IMR-90 (cell line): Measurements from ENCODE around the gene KDM6A. TPM values are rescaled to one million over a fixed set of nuclear protein-coding genes. Genes with fewer than 3 reads are reported as not detected.

ENCODE experiments used
- ATAC-seq: fragments of 200-7000 bp; cut with Tn5 transposase; 2 replicates; pipeline ENCODE4 v1.9.1; 2020; ENCODE audit warnings: low read depth, mild to moderate bottlenecking, moderate library complexity
- BruUV-seq: library from RNA; stranded (reverse); fragments of 400-500 nt; replicated peaks from 2 replicates; lab custom pipeline; 2021; lab: Mats Ljungman, UMichigan
- CTCF ChIA-PET: fragments of 300-600 bp; formaldehyde crosslinking; extraction: SDS; loops from one replicate; lab custom pipeline; 2021; ENCODE audit warnings: antibody characterized with exemption; lab: Yijun Ruan, JAX
- POLR2A ChIA-PET: fragments of 300-600 bp; sonication (Branson Sonifier 250); formaldehyde crosslinking; loops from one replicate; lab custom pipeline; 2022; ENCODE audit warnings: antibody characterized with exemption; ENCODE audit not compliant: unreplicated experiment; lab: Charles Lee
- DNase-seq: peaks from one replicate; pipeline ENCODE4 v3.0.0; 2013
- H2AFZ ChIP-seq: replicated peaks from 2 replicates; pipeline ENCODE3; 2013; ENCODE audit warnings: low read length, mild to moderate bottlenecking; ENCODE audit not compliant: poor library complexity
- H2AK5ac ChIP-seq: 2 replicates; pipeline ENCODE4 v1.6.1; 2013; ENCODE audit warnings: low read depth, low read length, inconsistent platforms
- H2AK9ac ChIP-seq: replicated peaks from 2 replicates; pipeline ENCODE3; 2013; ENCODE audit warnings: mild to moderate bottlenecking, low read depth, low read length, moderate library complexity; ENCODE audit not compliant: poor library complexity
- H2BK120ac ChIP-seq: 2 replicates; pipeline ENCODE4 v1.6.1; 2013; ENCODE audit warnings: low read depth, low read length, inconsistent platforms
- H2BK15ac ChIP-seq: 3 replicates; pipeline ENCODE4 v1.6.1; 2013; ENCODE audit warnings: low read depth, low read length, inconsistent platforms
- H2BK20ac ChIP-seq: 2 replicates; pipeline ENCODE4 v1.6.1; 2013; ENCODE audit warnings: low read depth, mild to moderate bottlenecking, inconsistent platforms, low read length, moderate library complexity
- H2BK5ac ChIP-seq: 2 replicates; pipeline ENCODE4 v1.6.1; 2013; ENCODE audit warnings: mild to moderate bottlenecking, low read depth, low read length, inconsistent platforms; ENCODE audit not compliant: poor library complexity, severe bottlenecking
- H3K14ac ChIP-seq: replicated peaks from 2 replicates; pipeline ENCODE4 v1.6.1; 2013; ENCODE audit warnings: low read depth, low read length, inconsistent platforms
- H3K18ac ChIP-seq: 2 replicates; pipeline ENCODE4 v1.6.1; 2013; ENCODE audit warnings: low read depth, low read length, control low read depth
- H3K23ac ChIP-seq: 2 replicates; pipeline ENCODE4 v1.6.1; 2013; ENCODE audit warnings: low read depth, low read length, inconsistent platforms
- H3K27ac ChIP-seq: 2 replicates; pipeline ENCODE4 v1.5.1; 2013; ENCODE audit warnings: mild to moderate bottlenecking, control low read depth, low read length; ENCODE audit not compliant: insufficient read depth
- H3K27me3 ChIP-seq: 2 replicates; pipeline ENCODE4 v1.6.1; 2013; ENCODE audit warnings: low read length; ENCODE audit not compliant: control insufficient read depth, insufficient read depth
- H3K36me3 ChIP-seq: 2 replicates; pipeline ENCODE4 v1.6.1; 2013; ENCODE audit warnings: low read length, mixed read lengths; ENCODE audit not compliant: control insufficient read depth, insufficient read depth
- H3K4ac ChIP-seq: 2 replicates; pipeline ENCODE4 v1.6.1; 2013; ENCODE audit warnings: low read depth, low read length, inconsistent platforms
- H3K4me1 ChIP-seq: 2 replicates; pipeline ENCODE4 v1.6.1; 2013; ENCODE audit warnings: low read length, mixed read lengths; ENCODE audit not compliant: control insufficient read depth, insufficient read depth
- H3K4me2 ChIP-seq: 2 replicates; pipeline ENCODE4 v1.6.1; 2013; ENCODE audit warnings: low read depth, mild to moderate bottlenecking, control low read depth, low read length, moderate library complexity
- H3K4me3 ChIP-seq: 2 replicates; pipeline ENCODE4 v1.5.1; 2013; ENCODE audit warnings: low read depth, mild to moderate bottlenecking, control low read depth, low read length, moderate library complexity; ENCODE audit not compliant: insufficient read depth
- H3K56ac ChIP-seq: 2 replicates; pipeline ENCODE4 v1.6.1; 2013; ENCODE audit warnings: low read length, inconsistent platforms; ENCODE audit not compliant: insufficient read depth; ENCODE audit errors: extremely low read depth
- H3K79me1 ChIP-seq, 2 experiments: 2 replicates each; pipeline ENCODE4 v1.6.1; 2013; ENCODE audit warnings: low read length in 2 of 2, inconsistent platforms in 1 of 2, low read depth in 1 of 2
- H3K9ac ChIP-seq: 2 replicates; pipeline ENCODE4 v1.6.1; 2013; ENCODE audit warnings: low read depth, low read length, control low read depth
- H3K9me1 ChIP-seq: 2 replicates; pipeline ENCODE4 v1.6.1; 2013; ENCODE audit warnings: low read length, inconsistent platforms; ENCODE audit not compliant: insufficient read depth
- H3K9me3 ChIP-seq: 2 replicates; pipeline ENCODE4 v1.6.1; 2013; ENCODE audit warnings: low read length; ENCODE audit not compliant: control insufficient read depth, insufficient read depth
- H4K20me1 ChIP-seq: 2 replicates; pipeline ENCODE4 v1.6.1; 2013; ENCODE audit warnings: low read length, inconsistent platforms; ENCODE audit not compliant: insufficient read depth
- H4K5ac ChIP-seq: 2 replicates; pipeline ENCODE4 v1.6.1; 2013; ENCODE audit warnings: mild to moderate bottlenecking, low read depth, low read length, control low read depth
- H4K8ac ChIP-seq, 2 experiments: 2 replicates each; pipeline ENCODE4 v1.6.1; 2013; ENCODE audit warnings: low read depth in 2 of 2, low read length in 2 of 2, control low read depth in 1 of 2, inconsistent platforms in 1 of 2
- H4K91ac ChIP-seq: 2 replicates; pipeline ENCODE4 v1.6.1; 2013; ENCODE audit warnings: low read depth, low read length, inconsistent platforms; ENCODE audit not compliant: insufficient read depth
- MAFK ChIP-seq: IDR thresholded peaks from 2 replicates; pipeline ENCODE4 v1.6.1; 2012; ENCODE audit warnings: low read depth, low read length, improper control_type of control experiment
- MAZ ChIP-seq: IDR thresholded peaks from 2 replicates; pipeline ENCODE4 v1.6.1; 2012; ENCODE audit warnings: low read depth, mild to moderate bottlenecking, low read length, improper control_type of control experiment, moderate library complexity, borderline replicate concordance
- POLR2A ChIP-seq: IDR thresholded peaks from 2 replicates; pipeline ENCODE4 v1.6.1; 2012; ENCODE audit warnings: mild to moderate bottlenecking, low read depth, low read length
- RCOR1 ChIP-seq: IDR thresholded peaks from 2 replicates; pipeline ENCODE4 v1.6.1; 2012; ENCODE audit warnings: mild to moderate bottlenecking, low read length, improper control_type of control experiment; ENCODE audit not compliant: insufficient replicate concordance
- WGBS, 2 experiments: methylation state at CpG; one replicate each; pipeline versions ENCODE4 v1.1.5 to v1.1.7; 2013; ENCODE audit warnings: missing lambda C conversion rate in 2 of 2; ENCODE audit not compliant: insufficient read length in 1 of 2; ENCODE audit errors: extremely low coverage in 2 of 2; 5-methylcytosine and 5-hydroxymethylcytosine counted together
- dilution Hi-C: fragments of 300-500 bp; cut with HindIII; formaldehyde crosslinking; loops from one replicate; pipeline ENCODE4 v1.14.3; 2018; ENCODE audit warnings: low sequenced_read_pairs; ENCODE audit not compliant: unreplicated experiment
- in situ Hi-C: fragments of 300-500 bp; cut with MboI; formaldehyde crosslinking; loops from 3 replicates; pipeline ENCODE4 v1.14.3; 2019; ENCODE audit warnings: low sequenced_read_pairs, inconsistent platforms, mixed read lengths
- intact Hi-C: fragments of 100-400 bp; cut with micrococcal nuclease; formaldehyde crosslinking; loops from 2 replicates; pipeline ENCODE4 v1.10.0; 2022
- polyA plus RNA-seq, 3 experiments: library from polyadenylated mRNA; depleted of rRNA; stranded (reverse); fragments of >200 nt; gene quantifications; 2 replicates each; pipeline ENCODE4 v1.2.3, GENCODE V29; 2012; ENCODE audit warnings: low replicate concordance in 1 of 3
- total RNA-seq: library from RNA; depleted of rRNA; stranded (reverse); fragments of >200 nt; gene quantifications from 2 replicates; pipeline ENCODE4 v1.2.3, GENCODE V29; 2012
- TF ChIP-seq, protein P1 (sequence below): conservative IDR thresholded peaks from 2 replicates; pipeline ENCODE4 v1.5.1; 2012; ENCODE audit warnings: mild to moderate bottlenecking, low read depth, low read length, improper control_type of control experiment

The KDM6A gene
- total and polyA plus RNA-seq, 2 of the 4 experiments (the other 2 are of a cell fraction) = 11.7 to 24.9 TPM

DNA sequence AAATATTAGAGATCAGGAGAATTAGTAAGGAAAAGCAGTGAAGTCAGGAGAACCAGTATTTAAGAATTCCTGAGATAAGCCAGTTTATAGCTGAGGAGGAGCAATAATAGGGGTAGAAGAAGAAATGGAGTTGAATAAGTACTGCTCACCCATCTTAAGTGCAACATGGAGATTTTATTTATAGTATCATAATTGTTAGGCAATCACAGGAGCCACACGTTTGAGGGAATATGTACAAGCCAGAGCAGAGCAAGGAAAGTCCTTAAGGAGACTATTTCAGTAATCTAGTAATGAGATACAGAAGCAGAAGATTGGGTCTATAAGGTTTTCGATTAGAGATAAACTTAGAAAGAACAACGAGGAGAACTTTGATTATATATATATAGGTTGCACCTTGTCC, 145.0 kb downstream of the KDM6A start:
- ChIA-PET POLR2A (no interaction called here), CTCF (no interaction called here)
- H2AK9ac ChIP-seq = no peak overlapping the region
- no peaks in the 10 kb centered on the region for H3K36me3 ChIP-seq
- H3K4ac ChIP-seq = no peak overlapping the region
- intact Hi-C loops = loop anchor here (1.0 kb wide), 1 partner anchor 28 kb away; no protein-coding TSS in a partner anchor
- DNase-seq (no peak), ATAC-seq (no peak)
- no peak overlapping the region for H2BK120ac ChIP-seq
- H3K9me3 ChIP-seq = no peaks in the 10 kb centered on the region
- H2BK5ac ChIP-seq = no peak overlapping the region
- H3K27ac ChIP-seq = no peak overlapping the region
- no peak overlapping the region for H3K4me3 ChIP-seq
- H2BK15ac ChIP-seq = no peak overlapping the region
- dilution Hi-C loops = no loop called here
- H3K27me3 ChIP-seq = no peaks in the 10 kb centered on the region
- in situ Hi-C loops = no loop called here
- H3K56ac ChIP-seq = no peak overlapping the region
- no peak overlapping the region for H4K8ac ChIP-seq
- H4K5ac ChIP-seq = no peak overlapping the region
- no peak overlapping the region for H4K91ac ChIP-seq
- H3K79me1 ChIP-seq = peaks cover 8 to 36% of the 10 kb centered on the region in 2 experiments
- no TSS peak for BruUV-seq
- H4K20me1 ChIP-seq = peaks cover 9% of the 10 kb centered on the region; the same call in 1 of the 2 replicates
- no peak overlapping the region for H2AFZ ChIP-seq
- no peak overlapping the region for H3K4me2 ChIP-seq
- no peak overlapping the region for H3K14ac ChIP-seq
- no CpG with 5 or more reads among the region's 3 CpGs for WGBS, 2 experiments
- H2AK5ac ChIP-seq = no peak overlapping the region
- H3K18ac ChIP-seq = no peak overlapping the region
- H3K9me1 ChIP-seq = no peaks in the 10 kb centered on the region
- no peak overlapping the region for H2BK20ac ChIP-seq
- no peak overlapping the region for H3K23ac ChIP-seq
- TF ChIP-seq RCOR1 (no peak), MAFK (no peak), MAZ (no peak), POLR2A (no peak)
- TF ChIP-seq, protein P1, sequence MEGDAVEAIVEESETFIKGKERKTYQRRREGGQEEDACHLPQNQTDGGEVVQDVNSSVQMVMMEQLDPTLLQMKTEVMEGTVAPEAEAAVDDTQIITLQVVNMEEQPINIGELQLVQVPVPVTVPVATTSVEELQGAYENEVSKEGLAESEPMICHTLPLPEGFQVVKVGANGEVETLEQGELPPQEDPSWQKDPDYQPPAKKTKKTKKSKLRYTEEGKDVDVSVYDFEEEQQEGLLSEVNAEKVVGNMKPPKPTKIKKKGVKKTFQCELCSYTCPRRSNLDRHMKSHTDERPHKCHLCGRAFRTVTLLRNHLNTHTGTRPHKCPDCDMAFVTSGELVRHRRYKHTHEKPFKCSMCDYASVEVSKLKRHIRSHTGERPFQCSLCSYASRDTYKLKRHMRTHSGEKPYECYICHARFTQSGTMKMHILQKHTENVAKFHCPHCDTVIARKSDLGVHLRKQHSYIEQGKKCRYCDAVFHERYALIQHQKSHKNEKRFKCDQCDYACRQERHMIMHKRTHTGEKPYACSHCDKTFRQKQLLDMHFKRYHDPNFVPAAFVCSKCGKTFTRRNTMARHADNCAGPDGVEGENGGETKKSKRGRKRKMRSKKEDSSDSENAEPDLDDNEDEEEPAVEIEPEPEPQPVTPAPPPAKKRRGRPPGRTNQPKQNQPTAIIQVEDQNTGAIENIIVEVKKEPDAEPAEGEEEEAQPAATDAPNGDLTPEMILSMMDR = no peak
- H3K4me1 ChIP-seq = peaks cover 2% of the 10 kb centered on the region; the same call in 1 of the 2 replicates
- H3K9ac ChIP-seq = no peak overlapping the region
